NCI-H748 (cell line): Measurements from ENCODE around the gene FLNC.

Source experiments
- DNase-seq: peaks from one replicate; lab custom pipeline; 2025; ENCODE audit not compliant: unreplicated experiment; lab: John Stamatoyannopoulos, UW

Gene FLNC

GRCh38 chr7:128830231-128831177, at the start of gene FLNC:
Gene FLNC, plus strand, starts transcription at chr7:128830406. Its CDS starts 232 bp downstream, at chr7:128830638.
- DNase-seq, result peak; percentile 25

GRCh38 chr7:128781126-128781525, 49.1 kb upstream of the FLNC start:
- no peak for DNase-seq

GRCh38 chr7:128781851-128782250, 48.4 kb upstream of the FLNC start:
- no peak for DNase-seq

- DNase-seq, result no peak
These were observed 46.9 kb upstream of the FLNC start for GRCh38 chr7:128783143-128783861.

- no peak for DNase-seq
These were observed 44.5 kb upstream of the FLNC start for GRCh38 chr7:128785738-128786137.

- DNase-seq, result no peak
These were observed 41.5 kb upstream of the FLNC start for GRCh38 chr7:128788446-128789412.

GRCh38 chr7:128790315-128791041, 39.7 kb upstream of the FLNC start:
- peak; percentile 60 for DNase-seq

GRCh38 chr7:128791121-128791971, 38.9 kb upstream of the FLNC start, which contains the start of gene CCDC136:
Gene CCDC136, plus strand, starts transcription at chr7:128791968. Its CDS starts 444 bp downstream, at chr7:128792412.
- DNase-seq, result peak; percentile 76

GRCh38 chr7:128791972-128792327, 38.3 kb upstream of the FLNC start:
- peak; percentile 45 for DNase-seq

- DNase-seq, result no peak
These were observed 37.6 kb upstream of the FLNC start for GRCh38 chr7:128792471-128793180.

GRCh38 chr7:128793181-128793547, 37.0 kb upstream of the FLNC start:
- DNase-seq, result no peak

- no peak for DNase-seq
These were observed 36.2 kb upstream of the FLNC start for GRCh38 chr7:128794020-128794419.

GRCh38 chr7:128794436-128794835, 35.8 kb upstream of the FLNC start:
- no peak for DNase-seq

GRCh38 chr7:128795129-128795528, 35.1 kb upstream of the FLNC start:
- no peak for DNase-seq

- no peak for DNase-seq
These were observed 33.9 kb upstream of the FLNC start for GRCh38 chr7:128796327-128796726.

GRCh38 chr7:128799451-128799850, 30.8 kb upstream of the FLNC start:
- no peak for DNase-seq

- no peak for DNase-seq
These were observed 29.6 kb upstream of the FLNC start for GRCh38 chr7:128800567-128800966.

- no peak for DNase-seq
These were observed 29.2 kb upstream of the FLNC start for GRCh38 chr7:128801003-128801402.
